PFSK-1 (cell line): Measurements from ENCODE around the gene CLSTN1.
A peak's percentile ranks its signal among the peaks of the same experiment; 100 is the strongest.

ENCODE experiments used
- FOXP2 ChIP-seq: optimal IDR thresholded peaks from 2 replicates; pipeline ENCODE3; 2011; ENCODE audit warnings: borderline replicate concordance, control low read depth, inconsistent platforms; ENCODE audit not compliant: insufficient read depth; ENCODE audit errors: extremely low read length, extremely low read depth
- POLR2AphosphoS5 ChIP-seq: IDR thresholded peaks from 2 replicates; pipeline ENCODE4 v1.6.1; 2012; ENCODE audit warnings: low read depth, mild to moderate bottlenecking, control low read depth, low read length, moderate library complexity
- SIN3A ChIP-seq: IDR thresholded peaks from 2 replicates; pipeline ENCODE4 v1.6.1; 2012; ENCODE audit warnings: mild to moderate bottlenecking, low read length, moderate library complexity, borderline replicate concordance; ENCODE audit not compliant: insufficient read depth
- TAF1 ChIP-seq: IDR thresholded peaks from 2 replicates; pipeline ENCODE4 v1.6.1; 2012; ENCODE audit warnings: low read length, control low read depth, borderline replicate concordance; ENCODE audit not compliant: insufficient read depth
- TF ChIP-seq, protein P1 (sequence below), 2 experiments: IDR thresholded peaks; 2 replicates each; pipeline versions ENCODE4 v1.6.1 to v1.8.0; 2011 to 2012; ENCODE audit warnings: low read depth in 2 of 2, low read length in 2 of 2, control low read depth in 1 of 2, inconsistent platforms in 1 of 2, mild to moderate bottlenecking in 1 of 2, moderate library complexity in 1 of 2; ENCODE audit not compliant: insufficient read depth in 1 of 2

The CLSTN1 gene

DNA sequence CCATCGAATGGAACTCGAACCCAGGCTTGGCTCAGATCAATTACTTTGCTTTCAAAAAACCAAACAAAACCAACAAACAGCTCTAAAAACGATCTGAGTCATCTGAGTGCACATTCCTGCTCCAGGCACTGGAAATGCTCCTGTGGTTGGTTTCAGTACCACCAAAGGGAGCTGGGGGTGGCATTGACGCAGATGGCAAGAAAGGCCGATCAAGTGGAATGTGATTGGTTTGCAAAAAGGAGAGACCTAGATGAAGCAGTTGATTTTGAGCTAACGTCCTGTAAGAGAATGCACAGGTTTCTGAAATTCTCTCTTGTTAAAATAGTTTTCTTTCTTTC, 132.7 kb downstream of the CLSTN1 start:
- TF ChIP-seq, protein P1, sequence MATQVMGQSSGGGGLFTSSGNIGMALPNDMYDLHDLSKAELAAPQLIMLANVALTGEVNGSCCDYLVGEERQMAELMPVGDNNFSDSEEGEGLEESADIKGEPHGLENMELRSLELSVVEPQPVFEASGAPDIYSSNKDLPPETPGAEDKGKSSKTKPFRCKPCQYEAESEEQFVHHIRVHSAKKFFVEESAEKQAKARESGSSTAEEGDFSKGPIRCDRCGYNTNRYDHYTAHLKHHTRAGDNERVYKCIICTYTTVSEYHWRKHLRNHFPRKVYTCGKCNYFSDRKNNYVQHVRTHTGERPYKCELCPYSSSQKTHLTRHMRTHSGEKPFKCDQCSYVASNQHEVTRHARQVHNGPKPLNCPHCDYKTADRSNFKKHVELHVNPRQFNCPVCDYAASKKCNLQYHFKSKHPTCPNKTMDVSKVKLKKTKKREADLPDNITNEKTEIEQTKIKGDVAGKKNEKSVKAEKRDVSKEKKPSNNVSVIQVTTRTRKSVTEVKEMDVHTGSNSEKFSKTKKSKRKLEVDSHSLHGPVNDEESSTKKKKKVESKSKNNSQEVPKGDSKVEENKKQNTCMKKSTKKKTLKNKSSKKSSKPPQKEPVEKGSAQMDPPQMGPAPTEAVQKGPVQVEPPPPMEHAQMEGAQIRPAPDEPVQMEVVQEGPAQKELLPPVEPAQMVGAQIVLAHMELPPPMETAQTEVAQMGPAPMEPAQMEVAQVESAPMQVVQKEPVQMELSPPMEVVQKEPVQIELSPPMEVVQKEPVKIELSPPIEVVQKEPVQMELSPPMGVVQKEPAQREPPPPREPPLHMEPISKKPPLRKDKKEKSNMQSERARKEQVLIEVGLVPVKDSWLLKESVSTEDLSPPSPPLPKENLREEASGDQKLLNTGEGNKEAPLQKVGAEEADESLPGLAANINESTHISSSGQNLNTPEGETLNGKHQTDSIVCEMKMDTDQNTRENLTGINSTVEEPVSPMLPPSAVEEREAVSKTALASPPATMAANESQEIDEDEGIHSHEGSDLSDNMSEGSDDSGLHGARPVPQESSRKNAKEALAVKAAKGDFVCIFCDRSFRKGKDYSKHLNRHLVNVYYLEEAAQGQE (IDR thresholded peaks at IDR 0.05; ENCODE audit: insufficient read depth in 1 of 2, low read depth in 2 of 2, low read length in 2 of 2) = no peak
- TF ChIP-seq SIN3A (no peak), POLR2AphosphoS5 (no peak), FOXP2 (no peak), TAF1 (no peak)

DNA sequence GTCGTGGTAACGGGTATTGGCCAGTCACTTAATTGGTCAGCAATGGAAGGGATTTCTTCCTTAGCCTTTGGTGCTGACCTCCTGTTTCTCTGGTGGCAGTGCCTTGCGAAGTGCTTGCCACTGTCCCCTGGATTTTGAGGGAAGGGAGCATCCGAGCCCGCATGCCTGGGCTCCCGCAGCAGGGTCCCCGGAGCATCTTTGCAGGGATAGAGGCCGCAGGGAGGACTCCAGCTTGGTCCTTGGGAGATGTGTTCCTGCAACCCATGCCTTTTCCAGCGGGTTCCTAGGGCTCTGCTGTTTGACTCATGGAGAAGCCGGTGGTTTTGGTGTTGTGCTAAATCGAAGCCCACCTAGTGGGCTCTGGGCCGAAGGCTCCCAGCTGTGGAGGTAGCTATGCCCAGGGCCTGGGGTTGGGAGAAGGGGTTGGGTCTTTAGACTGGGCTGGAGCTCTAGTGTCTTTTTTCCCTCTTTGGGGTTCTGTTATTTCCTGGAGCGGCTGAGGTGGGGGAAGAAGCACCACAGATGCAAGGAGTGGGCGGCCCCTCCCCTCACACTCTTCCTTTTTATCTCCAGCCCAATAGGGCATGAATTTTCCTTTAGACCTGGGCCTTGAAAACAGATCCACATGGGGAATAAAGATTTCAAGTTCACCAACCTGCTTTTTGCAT, 133.2 kb downstream of the CLSTN1 start:
- TF ChIP-seq SIN3A = no peak
- no peak for TF ChIP-seq TAF1
- TF ChIP-seq, protein P1 (IDR thresholded peaks at IDR 0.05; ENCODE audit: insufficient read depth in 1 of 2, low read depth in 2 of 2, low read length in 2 of 2) = no peak
- TF ChIP-seq POLR2AphosphoS5 = no peak
- no peak for TF ChIP-seq FOXP2

DNA sequence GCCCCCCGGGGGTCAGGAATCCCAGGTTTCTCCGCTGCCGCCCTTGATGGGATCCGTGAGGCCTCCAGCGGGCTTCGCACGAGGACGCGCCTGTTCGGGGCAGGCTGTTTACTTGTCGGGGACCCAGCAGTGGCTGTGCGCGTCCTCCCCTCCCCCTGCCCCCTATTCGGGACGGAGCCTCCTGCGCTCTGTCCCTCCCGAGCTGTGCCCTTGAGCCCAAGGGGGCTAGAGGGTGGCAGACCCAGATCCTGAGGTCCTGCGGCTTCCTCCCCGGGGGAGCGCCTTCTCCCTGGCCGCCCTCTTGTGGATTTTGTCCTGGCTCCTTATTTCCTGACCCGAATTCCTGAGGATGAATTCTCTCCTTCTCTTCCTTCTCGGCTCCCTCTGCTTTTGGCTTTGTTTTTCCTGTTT, 133.8 kb downstream of the CLSTN1 start:
- TF ChIP-seq SIN3A (no peak), TAF1 (no peak), POLR2AphosphoS5 (no peak), FOXP2 (peak; percentile 47)
- TF ChIP-seq, protein P1 (IDR thresholded peaks at IDR 0.05; ENCODE audit: insufficient read depth in 1 of 2, low read depth in 2 of 2, low read length in 2 of 2) = no peak

DNA sequence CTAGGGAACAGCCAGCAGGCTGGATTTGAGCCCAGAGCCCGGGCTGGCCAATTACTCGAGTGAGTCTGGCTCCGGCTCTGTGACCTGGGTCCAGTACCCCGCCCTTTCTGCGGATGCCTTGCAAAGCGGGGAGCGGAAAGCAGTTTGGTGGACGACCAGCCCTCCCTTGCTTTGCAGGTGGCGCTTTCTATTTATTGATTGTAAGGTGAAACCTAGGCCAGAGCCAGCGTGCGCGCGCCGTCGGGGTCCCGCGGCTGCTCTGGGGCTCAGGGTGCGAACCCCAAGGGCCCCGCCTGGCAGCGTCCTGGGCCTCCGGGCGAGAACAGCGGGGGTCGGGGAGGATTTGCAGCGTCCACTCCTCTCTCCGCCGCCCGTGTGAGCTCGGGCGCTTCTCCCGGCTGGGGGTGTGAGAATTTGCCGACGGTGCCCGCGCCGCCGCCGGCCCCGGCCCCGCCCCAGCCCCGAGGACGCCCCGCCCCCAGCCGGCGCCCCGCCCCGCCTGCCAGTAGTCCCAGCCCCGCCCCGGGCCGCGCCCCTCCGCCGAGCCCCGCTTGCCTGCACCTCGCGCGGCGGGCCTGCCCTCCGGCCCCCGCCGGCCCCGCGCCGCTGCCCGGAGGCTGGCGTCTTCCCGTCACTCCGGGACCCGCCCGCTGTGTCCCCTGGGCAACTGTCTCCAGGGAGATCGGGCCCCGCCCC, 134.6 kb downstream of the CLSTN1 start:
- TF ChIP-seq SIN3A (no peak), FOXP2 (no peak), TAF1 (no peak), POLR2AphosphoS5 (no peak)
- TF ChIP-seq, protein P1 (IDR thresholded peaks at IDR 0.05; ENCODE audit: insufficient read depth in 1 of 2, low read depth in 2 of 2, low read length in 2 of 2) = no peak
